Spleen (tissue), 7 donors: ENCODE results near the gene DDO.

Source experiments
- POLR2A ChIP-seq, 3 donors: fragments of 450-650 bp; IDR thresholded peaks; one replicate each; pipeline ENCODE4 v1.5.1; 2017; ENCODE audit warnings: antibody characterized with exemption in 3 of 3, mild to moderate bottlenecking in 1 of 3
- TF ChIP-seq, protein P1 (sequence below), 11 experiments: fragments of 200-600 bp in 7 of 11; fragments of 450-650 bp in 4 of 11; sonication (generic) in 4 of 11; IDR thresholded peaks in 8 of 11; conservative IDR thresholded peaks in 3 of 11; 1 replicate in 7 of 11; 2 replicates in 4 of 11; pipeline versions ENCODE4 v1.4.0 to v1.8.0; 2016 to 2021; ENCODE audit warnings: antibody characterized with exemption in 11 of 11, inconsistent platforms in 4 of 11, mild to moderate bottlenecking in 1 of 11
- donor health status: DM: no; HTN: no; CAD: no; lungs with moderate emphysema.
- donor health status: DM: no; HTN: no; CAD: no.
- donor health status: DM: no; HTN: no; CAD: no.

DNA sequence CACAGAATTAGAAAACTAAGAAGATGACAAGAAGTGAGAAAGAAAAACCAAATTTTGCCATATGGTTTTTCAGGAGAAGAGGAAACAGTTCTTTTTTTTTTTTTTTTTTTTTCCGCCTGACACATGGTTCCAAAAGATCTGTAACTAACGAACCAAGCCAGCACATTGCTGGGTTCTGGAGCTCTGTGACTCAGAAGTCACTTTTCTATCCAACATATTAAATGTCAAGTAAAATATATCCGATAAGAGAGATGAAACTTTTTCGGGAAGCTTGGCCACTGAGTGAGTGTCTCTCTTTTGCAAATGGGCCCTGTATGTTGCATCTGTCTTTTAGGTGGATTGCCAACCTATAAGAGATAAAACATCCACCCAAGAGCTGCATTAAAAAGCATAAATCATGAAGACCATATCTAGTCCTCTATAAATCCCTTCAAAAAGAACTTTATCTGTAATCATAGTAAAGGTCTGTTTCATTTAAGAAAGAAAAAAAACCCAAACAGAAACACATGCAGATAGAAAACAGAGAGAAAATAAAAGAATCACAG, 61.8 kb downstream of the DDO start:
- TF ChIP-seq, protein P1, sequence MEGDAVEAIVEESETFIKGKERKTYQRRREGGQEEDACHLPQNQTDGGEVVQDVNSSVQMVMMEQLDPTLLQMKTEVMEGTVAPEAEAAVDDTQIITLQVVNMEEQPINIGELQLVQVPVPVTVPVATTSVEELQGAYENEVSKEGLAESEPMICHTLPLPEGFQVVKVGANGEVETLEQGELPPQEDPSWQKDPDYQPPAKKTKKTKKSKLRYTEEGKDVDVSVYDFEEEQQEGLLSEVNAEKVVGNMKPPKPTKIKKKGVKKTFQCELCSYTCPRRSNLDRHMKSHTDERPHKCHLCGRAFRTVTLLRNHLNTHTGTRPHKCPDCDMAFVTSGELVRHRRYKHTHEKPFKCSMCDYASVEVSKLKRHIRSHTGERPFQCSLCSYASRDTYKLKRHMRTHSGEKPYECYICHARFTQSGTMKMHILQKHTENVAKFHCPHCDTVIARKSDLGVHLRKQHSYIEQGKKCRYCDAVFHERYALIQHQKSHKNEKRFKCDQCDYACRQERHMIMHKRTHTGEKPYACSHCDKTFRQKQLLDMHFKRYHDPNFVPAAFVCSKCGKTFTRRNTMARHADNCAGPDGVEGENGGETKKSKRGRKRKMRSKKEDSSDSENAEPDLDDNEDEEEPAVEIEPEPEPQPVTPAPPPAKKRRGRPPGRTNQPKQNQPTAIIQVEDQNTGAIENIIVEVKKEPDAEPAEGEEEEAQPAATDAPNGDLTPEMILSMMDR (IDR thresholded peaks at IDR 0.05 in 8 of 11, conservative IDR thresholded peaks at IDR 0.05 in 3 of 11), result no peak
- no peak for TF ChIP-seq POLR2A (IDR thresholded peaks at IDR 0.05)
